Gastrocnemius medialis (tissue), 4 donors: ENCODE data around the gene NLGN1.

Experiments used
- CTCF ChIP-seq, 5 experiments: fragments of 450-650 bp in 3 of 5; fragments of 200-600 bp in 2 of 5; sonication (generic) in 2 of 5; IDR thresholded peaks in 4 of 5; conservative IDR thresholded peaks in 1 of 5; 1 replicate in 4 of 5; 2 replicates in 1 of 5; pipeline ENCODE4 v1.5.1; 2016 to 2019; ENCODE audit warnings: antibody characterized with exemption in 5 of 5, mild to moderate bottlenecking in 3 of 5, moderate library complexity in 3 of 5
- POLR2A ChIP-seq, 2 donors: fragments of 450-650 bp; IDR thresholded peaks; one replicate each; pipeline ENCODE4 v1.6.1; 2017; ENCODE audit warnings: antibody characterized with exemption in 2 of 2, mild to moderate bottlenecking in 2 of 2, moderate library complexity in 2 of 2

- TF ChIP-seq CTCF (IDR thresholded peaks at IDR 0.05 in 4 of 5, conservative IDR thresholded peaks at IDR 0.05 in 1 of 5), result no peak
- no peak for TF ChIP-seq POLR2A (IDR thresholded peaks at IDR 0.05)
Measured at GRCh38 chr3:173735841-173736240, 338.3 kb downstream of the NLGN1 start.
